SIG-M5 treated with dmso at 0.1 percent for 504 hours (cell line): ENCODE results near the gene ADAMTS3.
"Not testable (repeated sequence)": the region's sequence is repeated elsewhere in the genome, so short reads cannot be mapped to it uniquely, and the experiment has no call there.

Experiments
- DNase-seq: peaks from one replicate; lab custom pipeline; 2025; ENCODE audit not compliant: unreplicated experiment; lab: John Stamatoyannopoulos, UW

The ADAMTS3 gene

DNA sequence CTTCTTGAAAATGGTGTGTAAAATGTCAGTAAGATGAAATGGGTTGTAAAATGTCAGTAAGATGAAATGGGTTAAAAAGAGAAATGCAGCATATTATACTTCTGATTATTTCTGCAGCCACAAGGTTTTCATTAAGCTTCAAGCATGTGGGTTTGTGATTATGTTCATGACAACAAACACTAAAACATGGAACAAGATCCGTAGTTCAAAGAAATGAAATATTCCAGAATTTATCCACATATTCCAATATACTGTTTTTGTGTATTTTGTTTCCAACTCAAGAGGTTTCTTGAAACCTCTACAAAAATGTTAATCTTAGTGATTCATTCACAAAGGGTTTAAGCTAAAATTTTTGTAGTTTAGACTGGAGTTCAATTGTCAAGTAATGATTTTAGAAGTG lies 84.0 kb downstream of the ADAMTS3 start:
- DNase-seq = no peak

DNA sequence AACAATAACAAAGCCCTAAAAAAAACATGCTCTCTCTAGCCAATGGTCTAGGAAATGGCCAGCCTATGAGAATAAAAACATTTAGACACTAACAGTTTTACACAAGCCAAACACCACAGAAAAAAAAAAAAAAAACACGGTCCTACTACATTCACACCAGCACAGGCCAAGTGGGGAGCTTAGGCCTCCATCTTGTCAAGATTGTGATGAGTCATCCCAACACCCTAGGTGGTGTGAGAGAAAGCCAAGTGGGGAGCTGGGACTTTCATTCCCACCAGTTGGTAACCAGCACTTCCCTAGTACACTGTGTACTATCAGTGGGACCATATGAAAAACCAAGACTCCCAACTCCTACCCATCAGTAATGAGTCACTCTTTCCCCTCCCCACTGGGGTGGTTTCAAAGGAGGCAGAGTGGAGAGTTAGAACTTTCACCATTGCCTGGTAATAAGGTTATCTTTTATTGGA lies 95.6 kb downstream of the ADAMTS3 start:
- DNase-seq = no peak

DNA sequence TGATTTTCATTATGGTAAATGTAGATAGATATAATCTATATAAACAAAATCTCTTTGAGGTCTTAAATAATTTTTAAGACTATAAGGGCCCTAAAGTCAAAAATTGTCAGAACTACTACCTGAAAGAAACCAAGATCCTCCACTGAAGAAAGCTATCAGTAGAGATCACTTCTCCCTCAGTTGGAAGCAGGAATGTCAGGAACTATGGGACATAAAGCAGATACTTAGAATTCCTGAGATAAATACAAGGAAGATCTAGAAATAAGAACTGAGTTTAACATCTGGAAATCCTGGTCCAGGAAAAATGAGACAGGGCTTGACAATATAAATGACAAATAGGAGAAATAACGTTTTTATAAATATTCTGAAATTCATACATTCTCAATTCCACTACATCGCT lies 97.2 kb downstream of the ADAMTS3 start:
- DNase-seq = no peak

GRCh38 chr4:72468904-72469502 lies 100.0 kb downstream of the ADAMTS3 start:
- peak; percentile 21 for DNase-seq

- no peak for DNase-seq
These were observed 101.4 kb downstream of the ADAMTS3 start for GRCh38 chr4:72467633-72468032.

GRCh38 chr4:72463724-72464123 lies 105.3 kb downstream of the ADAMTS3 start:
- no peak for DNase-seq

DNA sequence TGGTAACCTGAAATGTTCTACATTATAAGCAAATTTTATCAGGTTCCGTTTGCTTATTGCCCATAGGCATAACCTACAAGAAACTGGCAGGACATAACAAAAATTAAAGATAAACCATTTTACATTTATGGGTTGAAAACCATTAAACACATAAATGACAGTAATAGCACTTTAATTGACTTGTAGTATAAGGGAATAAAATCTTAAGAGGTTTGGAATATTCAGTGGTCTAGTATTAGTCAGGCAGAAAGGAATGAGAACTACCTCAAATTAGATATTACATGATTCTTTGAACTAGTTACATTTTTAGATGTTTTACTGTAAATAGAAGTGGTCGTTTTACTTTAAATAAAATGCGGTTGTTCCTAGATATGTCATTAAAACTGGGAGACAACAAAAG lies 111.9 kb downstream of the ADAMTS3 start:
- DNase-seq = no peak

DNA sequence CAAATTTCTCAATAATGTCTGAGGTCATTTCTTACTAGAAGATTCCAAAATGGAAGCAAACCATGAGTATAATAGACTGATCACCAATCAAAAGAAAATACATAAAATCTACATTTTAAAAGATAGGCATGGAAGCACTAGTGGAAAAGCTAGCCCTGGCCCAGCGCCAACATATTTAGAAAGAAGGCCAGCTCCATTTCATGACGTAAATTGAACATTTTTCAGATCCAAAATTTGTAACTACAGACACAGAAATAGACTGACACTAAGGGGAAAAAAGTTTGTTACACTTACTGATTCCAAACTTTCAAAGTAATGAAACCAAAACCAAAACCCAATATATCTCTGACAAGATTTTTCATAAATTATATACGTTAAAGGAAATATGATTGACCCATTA lies 117.7 kb downstream of the ADAMTS3 start:
- DNase-seq = no peak

- DNase-seq = no peak
These were observed 119.3 kb downstream of the ADAMTS3 start for GRCh38 chr4:72449705-72450104.

DNA sequence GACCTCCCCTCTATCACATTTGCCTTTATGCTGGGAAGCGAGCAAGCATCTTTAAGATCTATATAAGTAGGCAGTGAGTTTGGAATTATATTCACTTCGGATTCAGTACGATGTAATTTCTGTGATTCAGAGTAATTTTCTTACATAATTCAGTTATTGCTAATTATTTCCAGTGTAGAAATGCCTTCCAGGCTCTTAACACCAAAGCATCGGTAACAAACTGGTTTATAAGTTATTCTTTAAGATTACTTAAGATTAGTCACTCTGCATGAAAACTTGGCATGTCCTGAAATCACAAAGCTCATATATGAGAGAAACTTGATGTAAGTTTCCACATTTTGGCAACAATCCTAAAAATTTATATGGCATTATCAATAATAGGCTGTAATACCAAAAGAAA lies 120.8 kb downstream of the ADAMTS3 start:
- DNase-seq = no peak

DNA sequence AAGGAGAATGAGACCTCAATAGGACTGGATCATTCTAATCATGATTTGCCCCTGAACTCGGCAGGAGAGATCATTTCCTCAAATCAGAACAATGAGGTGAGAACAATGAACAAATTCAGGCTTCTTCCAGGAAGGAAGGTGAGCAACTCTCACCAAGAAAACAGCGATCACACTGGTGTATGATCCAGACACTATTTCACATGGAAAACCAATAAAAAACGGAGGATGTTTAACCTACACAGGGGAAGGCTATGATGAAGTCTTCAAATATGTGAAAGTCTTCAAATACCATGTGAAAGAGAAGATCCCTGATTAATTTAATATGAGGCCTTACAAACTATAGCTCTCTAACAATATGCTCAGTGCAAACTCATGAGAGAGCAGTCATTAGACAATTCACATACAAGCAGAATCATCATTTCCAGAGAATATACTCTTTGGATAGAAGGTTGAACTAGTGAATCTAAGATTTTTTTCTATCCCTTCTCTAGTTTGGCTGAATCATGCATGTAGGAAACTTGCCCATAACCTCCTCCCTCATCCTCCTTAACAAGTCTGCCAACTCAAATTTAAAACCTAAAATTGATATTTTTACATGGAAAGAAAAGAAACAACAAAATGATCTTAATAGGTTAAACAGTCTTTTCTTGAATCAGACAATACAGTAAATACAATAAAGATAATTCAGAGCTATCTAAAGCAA lies 122.5 kb downstream of the ADAMTS3 start:
- DNase-seq = no peak

GRCh38 chr4:72444092-72444491 lies 124.9 kb downstream of the ADAMTS3 start:
- no peak for DNase-seq

DNA sequence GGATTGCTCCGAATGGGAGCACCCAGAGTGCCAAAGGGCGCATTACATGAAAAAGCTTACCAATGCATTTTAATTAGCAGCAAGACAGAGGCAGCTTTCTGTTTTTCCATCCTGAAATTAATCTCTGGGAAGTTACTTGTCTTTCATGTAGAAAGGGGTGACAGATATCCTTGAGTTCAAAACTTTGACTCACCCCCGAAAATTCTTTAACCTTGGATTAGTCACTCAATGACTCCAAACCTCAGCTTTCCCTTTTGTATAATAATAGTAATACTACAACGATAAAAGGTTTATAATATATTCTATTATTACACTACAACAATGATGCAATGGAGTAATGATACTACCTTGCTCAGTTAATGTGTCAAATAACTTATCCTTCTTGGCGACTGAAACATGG lies 126.3 kb downstream of the ADAMTS3 start:
- DNase-seq = no peak

- no peak for DNase-seq
These were observed 126.9 kb downstream of the ADAMTS3 start for GRCh38 chr4:72442147-72442546.

- DNase-seq = no peak
These were observed 128.6 kb downstream of the ADAMTS3 start for GRCh38 chr4:72440386-72440785.

DNA sequence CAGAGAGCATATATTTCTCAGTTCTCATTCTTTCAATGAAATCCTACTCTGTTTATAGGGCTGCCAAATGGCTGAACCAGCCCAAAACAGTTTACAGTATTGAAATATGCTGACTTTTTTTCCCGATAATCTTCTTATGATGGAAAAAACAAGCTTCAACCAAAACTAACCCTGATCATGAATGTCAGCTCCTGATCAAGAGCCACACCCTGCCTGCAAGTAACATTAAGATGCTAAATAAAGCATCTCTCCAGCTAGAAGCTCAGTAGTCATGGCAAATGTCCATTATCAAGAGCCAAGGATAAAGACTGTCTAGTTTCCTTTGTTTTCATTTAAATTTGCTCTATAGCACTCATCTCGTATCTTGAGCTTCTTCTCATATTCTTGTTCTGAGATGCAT lies 136.0 kb downstream of the ADAMTS3 start:
- DNase-seq = no peak

- DNase-seq = no peak
These were observed 136.7 kb downstream of the ADAMTS3 start for GRCh38 chr4:72432282-72432681.

GRCh38 chr4:72430988-72431387 lies 138.0 kb downstream of the ADAMTS3 start:
- no peak for DNase-seq

DNA sequence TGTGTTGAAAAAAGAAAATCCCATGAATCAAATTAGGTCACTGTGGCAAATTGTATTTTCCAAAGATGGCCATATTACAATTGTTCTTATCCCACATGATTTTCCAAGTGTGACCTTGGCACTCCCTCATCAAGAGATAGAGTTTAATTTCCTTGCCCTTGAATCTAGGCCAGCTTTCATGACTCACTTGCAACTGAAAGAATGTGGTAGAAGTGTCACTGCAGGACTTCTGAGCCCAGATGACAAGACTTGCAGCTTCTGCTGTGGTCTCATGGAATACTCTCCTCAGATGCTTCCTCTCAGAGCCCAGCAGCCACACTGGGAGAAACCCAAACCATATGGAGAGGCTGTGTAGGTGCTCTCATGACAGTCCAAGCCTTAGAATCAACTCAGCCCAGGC lies 139.0 kb downstream of the ADAMTS3 start:
- no peak for DNase-seq

GRCh38 chr4:72429397-72429889 lies 139.6 kb downstream of the ADAMTS3 start:
- DNase-seq = no peak

DNA sequence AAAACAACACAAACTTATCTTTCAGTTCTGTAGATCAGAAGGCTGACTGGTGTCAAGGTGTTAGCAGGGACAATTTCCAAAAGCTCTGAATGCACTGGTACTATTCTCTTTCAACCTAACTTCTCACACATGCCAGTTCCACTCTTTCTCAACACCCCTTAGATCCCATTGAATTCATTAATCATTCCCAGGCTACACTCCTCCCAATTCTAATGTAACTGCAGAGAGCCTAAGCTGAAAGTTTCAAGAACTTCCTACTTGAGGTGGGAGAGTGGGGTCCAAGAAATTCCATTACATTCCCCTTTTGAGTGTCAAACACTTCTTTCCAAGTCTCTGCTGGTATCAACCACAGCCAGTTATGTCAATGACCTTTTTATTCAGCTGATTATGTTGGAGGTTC lies 142.0 kb downstream of the ADAMTS3 start:
- DNase-seq = no peak

DNA sequence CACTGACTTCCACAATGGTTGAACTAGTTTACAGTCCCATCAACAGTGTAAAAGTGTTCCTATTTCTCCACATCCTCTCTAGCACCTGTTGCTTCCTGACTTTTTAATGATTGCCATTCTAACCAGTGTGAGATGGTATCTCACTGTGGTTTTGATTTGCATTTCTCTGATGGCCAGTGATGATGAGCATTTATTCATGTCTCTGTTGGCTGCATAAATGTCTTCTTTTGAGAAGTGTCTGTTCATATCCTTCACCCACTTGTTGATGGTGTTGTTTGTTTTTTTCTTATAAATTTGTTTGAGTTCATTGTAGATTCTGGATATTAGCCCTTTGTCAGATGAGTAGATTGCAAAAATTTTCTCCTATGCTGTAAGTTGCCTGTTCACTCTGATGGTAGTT lies 143.1 kb downstream of the ADAMTS3 start:
- DNase-seq = not testable (repeated sequence)

- no peak for DNase-seq
These were observed 145.0 kb downstream of the ADAMTS3 start for GRCh38 chr4:72424006-72424405.
